B cell (primary cell): ENCODE data around the gene SELL. TPM values are rescaled to one million over a fixed set of nuclear protein-coding genes. Genes with fewer than 3 reads are reported as not detected.

ENCODE experiments used
- ATAC-seq: fragments of 200-7000 bp; cut with Tn5 transposase; one replicate; pipeline ENCODE4 v1.10.0; 2021; ENCODE audit warnings: low read depth, mild to moderate bottlenecking, moderate number of reproducible peaks, moderate library complexity
- CTCF ChIA-PET: fragments of 350-600 bp; sonication (Branson Sonifier 250); formaldehyde crosslinking; loops from one replicate; lab custom pipeline; 2021; ENCODE audit warnings: antibody characterized with exemption, inconsistent platforms; lab: Charles Lee
- POLR2A ChIA-PET: fragments of 350-600 bp; sonication (Branson Sonifier 250); formaldehyde crosslinking; loops from one replicate; lab custom pipeline; 2021; ENCODE audit warnings: antibody characterized with exemption; lab: Charles Lee
- DNase-seq: peaks from one replicate; pipeline ENCODE4 v3.0.0; 2013
- H2AFZ ChIP-seq: 2 replicates; pipeline ENCODE4 v1.6.1; 2012; ENCODE audit warnings: mild to moderate bottlenecking, low read depth, low read length; ENCODE audit not compliant: insufficient read depth, poor library complexity, severe bottlenecking
- H3K27ac ChIP-seq, 2 donors: 1 replicate in 1 of 2; 2 replicates in 1 of 2; pipeline ENCODE4 v1.5.1; 2012 to 2013; ENCODE audit warnings: low read length in 2 of 2, mild to moderate bottlenecking in 2 of 2, moderate library complexity in 1 of 2
- H3K27me3 ChIP-seq, 4 experiments: fragments of 200-600 bp in 1 of 4; sonication (generic) in 1 of 4; replicated peaks in 1 of 4; 1 replicate in 2 of 4; 2 replicates in 2 of 4; pipeline versions ENCODE4 v1.6.1 to v1.7.0; 2013 to 2016; ENCODE audit warnings: low read length in 3 of 4, mild to moderate bottlenecking in 2 of 4, mixed read lengths in 1 of 4, moderate library complexity in 1 of 4; ENCODE audit not compliant: insufficient read depth in 4 of 4, control insufficient read depth in 3 of 4; ENCODE audit errors: control extremely low read depth in 1 of 4
- H3K36me3 ChIP-seq, 2 experiments: replicated peaks in 1 of 2; 1 replicate in 1 of 2; 2 replicates in 1 of 2; pipeline versions ENCODE4 v1.6.1 to v1.7.1; 2013; ENCODE audit warnings: low read length in 1 of 2; ENCODE audit not compliant: insufficient read depth in 2 of 2, control insufficient read depth in 1 of 2; ENCODE audit errors: control extremely low read depth in 1 of 2, extremely low read depth in 1 of 2
- H3K4me1 ChIP-seq, 2 donors: fragments of 200-600 bp in 1 of 2; sonication (generic) in 1 of 2; 1 replicate in 1 of 2; 2 replicates in 1 of 2; pipeline versions ENCODE4 v1.5.1 to v1.6.1; 2013 to 2017; ENCODE audit warnings: low read length in 2 of 2; ENCODE audit not compliant: control insufficient read depth in 2 of 2, insufficient read depth in 2 of 2
- H3K4me2 ChIP-seq: replicated peaks from 2 replicates; pipeline ENCODE3; 2012; ENCODE audit warnings: mild to moderate bottlenecking, low read depth, low read length; ENCODE audit not compliant: poor library complexity, severe bottlenecking
- H3K4me3 ChIP-seq, 5 experiments: fragments of 200-600 bp in 1 of 5; sonication (generic) in 1 of 5; 1 replicate in 3 of 5; 2 replicates in 2 of 5; pipeline versions ENCODE4 v1.5.1 to v1.7.0; 2011 to 2016; ENCODE audit warnings: low read length in 4 of 5, mild to moderate bottlenecking in 4 of 5, low read depth in 2 of 5, control low read depth in 1 of 5, moderate library complexity in 1 of 5; ENCODE audit not compliant: insufficient read depth in 1 of 5; ENCODE audit errors: control extremely low read depth in 1 of 5, extremely low read depth in 1 of 5
- H3K79me2 ChIP-seq: fragments of 200-600 bp; sonication (generic); one replicate; pipeline ENCODE4 v1.6.0; 2016; ENCODE audit warnings: low read length; ENCODE audit not compliant: control insufficient read depth, insufficient read depth
- H3K9ac ChIP-seq: fragments of 200-600 bp; sonication (generic); 2 replicates; pipeline ENCODE4 v1.6.1; 2017; ENCODE audit warnings: mild to moderate bottlenecking, low read length, moderate library complexity
- H3K9me3 ChIP-seq, 3 donors: one replicate each; pipeline versions ENCODE4 v1.6.1 to v1.7.1; 2013; ENCODE audit warnings: low read length in 2 of 3; ENCODE audit not compliant: control insufficient read depth in 2 of 3, insufficient read depth in 1 of 3; ENCODE audit errors: control extremely low read depth in 1 of 3
- H4K20me1 ChIP-seq: 2 replicates; pipeline ENCODE4 v1.6.0; 2012; ENCODE audit warnings: mild to moderate bottlenecking, low read length; ENCODE audit not compliant: insufficient read depth, control insufficient read depth, poor library complexity, severe bottlenecking
- H3K27ac Mint-ChIP-seq: one replicate; pipeline ENCODE4 v1.8.0; 2021; ENCODE audit warnings: mixed read lengths
- H3K27me3 Mint-ChIP-seq: one replicate; pipeline ENCODE4 v1.8.0; 2021; ENCODE audit warnings: mixed read lengths
- H3K4me1 Mint-ChIP-seq: one replicate; pipeline ENCODE4 v1.8.0; 2021; ENCODE audit warnings: mixed read lengths
- H3K4me3 Mint-ChIP-seq: one replicate; pipeline ENCODE4 v1.8.0; 2021; ENCODE audit warnings: mixed read lengths
- H3K9me3 Mint-ChIP-seq: one replicate; pipeline ENCODE4 v1.8.0; 2022; ENCODE audit warnings: mixed read lengths; ENCODE audit not compliant: insufficient read depth
- CTCF ChIP-seq: fragments of 200-600 bp; IDR thresholded peaks from one replicate; pipeline ENCODE4 v1.8.0; 2022; ENCODE audit warnings: antibody characterized with exemption, mild to moderate bottlenecking
- EZH2 ChIP-seq: IDR thresholded peaks from 2 replicates; pipeline ENCODE4 v1.6.1; 2012; ENCODE audit warnings: borderline replicate concordance, low read depth, mild to moderate bottlenecking, moderate library complexity, low read length; ENCODE audit not compliant: insufficient read depth, poor library complexity, severe bottlenecking
- WGBS: methylation state at CpG from one replicate; pipeline ENCODE4 v1.1.5; 2013; ENCODE audit warnings: missing lambda C conversion rate; ENCODE audit not compliant: insufficient coverage; 5-methylcytosine and 5-hydroxymethylcytosine counted together
- intact Hi-C: fragments of 100-400 bp; cut with micrococcal nuclease; formaldehyde crosslinking; loops from one replicate; pipeline ENCODE4 v1.10.0; 2022
- polyA plus RNA-seq: library from polyadenylated mRNA; depleted of rRNA; stranded (reverse); fragments of >200 nt; gene quantifications from 2 replicates; pipeline ENCODE4 v1.2.3, GENCODE V29; 2012
- total RNA-seq, 2 donors: library from RNA; stranded (reverse); fragments of 120-200 nt in 1 of 2; gene quantifications; 1 replicate in 1 of 2; 2 replicates in 1 of 2; pipeline versions ENCODE4 v1.2.3 to v1.2.4, GENCODE V29; 2013 to 2022

Gene SELL
- total and polyA plus RNA-seq, 2 donors (not counting 1 experiment from before 2014, with no cell fraction given): 250 to 258 TPM

- Histone ChIP-seq H3K9me3 (no peaks in the 10 kb centered on the region), H3K4me2 (peak overlapping the region; percentile 73), H2AFZ (no peak overlapping the region), H3K27me3 (no peaks in the 10 kb centered on the region), H3K9ac (no peak overlapping the region), H3K4me1 (peaks cover 9 to 15% of the 10 kb centered on the region in 2 donors), H3K4me3 (no peak overlapping the region), H4K20me1 (no peaks in the 10 kb centered on the region), H3K36me3 (peaks cover 0 to 17% of the 10 kb centered on the region in 2 experiments), H3K79me2 (peaks cover 39% of the 10 kb centered on the region), H3K27ac (no peak overlapping the region)
- DNase-seq (no peak), ATAC-seq (no peak)
- peak; percentile 48 for TF ChIP-seq CTCF
- no peak for TF ChIP-seq EZH2
- Mint-ChIP-seq H3K4me1 (peaks cover 27% of the 10 kb centered on the region), H3K4me3 (peak overlapping the region; percentile 90), H3K27ac (peak overlapping the region; percentile 79), H3K27me3 (peaks cover 5% of the 10 kb centered on the region), H3K9me3 (peaks cover 2% of the 10 kb centered on the region)
- ChIA-PET POLR2A (interaction anchor here (0.9 to 1.1 kb wide), 4 partner anchors 16 to 111 kb away, joined by 3 to 8 read pairs (median 6); a partner anchor contains a TSS), CTCF (interaction anchor here (0.7 to 5.0 kb wide), 48 partner anchors 8 to 364 kb away, joined by 3 to 340 read pairs (median 5); partner anchors contain the start of genes F5, METTL18, SELE and SLC19A2)
- intact Hi-C loops: loop anchor here (1.0 to 5.0 kb wide), 8 partner anchors 11 to 345 kb away; partner anchors contain the start of genes BLZF1, F5, NME7 and SCYL3
- WGBS: no CpG with 5 or more reads among the region's 2 CpGs
These were observed 850 bp upstream of the SELL start for GRCh38 chr1:169712309-169712631.

DNA sequence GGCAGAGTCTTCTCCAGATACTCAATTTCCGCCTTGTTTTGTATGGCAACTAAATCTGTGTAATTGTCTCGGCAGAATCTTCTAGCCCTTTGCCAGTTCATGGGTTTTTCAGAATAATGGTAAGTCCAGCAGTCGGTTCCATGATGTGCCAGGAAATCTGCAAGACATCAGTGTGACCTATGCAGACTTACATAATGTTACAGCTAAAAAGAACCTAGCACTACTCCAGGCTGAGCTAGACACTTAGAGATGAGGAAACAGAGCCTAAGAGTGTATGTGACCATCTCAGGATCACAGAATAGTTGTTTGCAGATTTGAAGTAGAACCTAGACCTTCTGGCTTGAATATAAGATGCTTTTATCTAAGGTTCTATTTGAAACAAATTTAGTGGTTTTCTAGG lies 2.8 kb downstream of the SELL start:
- peaks cover 74% of the 10 kb centered on the region for H3K79me2 ChIP-seq
- peaks cover 45 to 50% of the 10 kb centered on the region in 2 donors for H3K4me1 ChIP-seq
- DNase-seq: no peak
- ChIA-PET POLR2A (interaction anchor here (0.6 to 1.3 kb wide), 2 partner anchors 19 to 107 kb away, joined by 4 to 5 read pairs; no protein-coding TSS in a partner anchor), CTCF (interaction anchor here (0.9 to 7.1 kb wide), 9 partner anchors 9 to 122 kb away, joined by 3 to 176 read pairs (median 9); partner anchors contain the start of gene F5)
- H3K9me3 ChIP-seq: no peaks in the 10 kb centered on the region
- peak overlapping the region; percentile 46 to 87 for H3K27ac ChIP-seq
- peak overlapping the region; percentile 96 for H3K27ac Mint-ChIP-seq
- H3K4me3 ChIP-seq: peak overlapping the region; percentile 50 to 99 (median 82)
- TF ChIP-seq EZH2: no peak
- TF ChIP-seq CTCF: no peak
- peaks cover 7 to 53% of the 10 kb centered on the region in 2 experiments for H3K36me3 ChIP-seq
- intact Hi-C loops: loop anchor here (1.0 to 10.0 kb wide), 2 partner anchors 11 to 1776 kb away; partner anchors contain the start of gene PRRC2C
- no peak for ATAC-seq
- no peaks in the 10 kb centered on the region for H3K27me3 ChIP-seq
- H3K9me3 Mint-ChIP-seq: peaks cover 2% of the 10 kb centered on the region
- WGBS: 44% methylated on average over 2 of the region's 3 CpGs
- peaks cover 2% of the 10 kb centered on the region for H3K27me3 Mint-ChIP-seq
- peaks cover 63% of the 10 kb centered on the region for H3K4me1 Mint-ChIP-seq
- peak overlapping the region; percentile 78 for H3K9ac ChIP-seq
- peaks cover 7% of the 10 kb centered on the region for H4K20me1 ChIP-seq
- peak overlapping the region; percentile 73 for H3K4me2 ChIP-seq
- peak overlapping the region; percentile 17 for H2AFZ ChIP-seq
- H3K4me3 Mint-ChIP-seq: peak overlapping the region; percentile 92
